Subcutaneous adipose tissue (tissue), 4 donors: ENCODE measurements around the gene C11orf58. TPM values are rescaled to one million over a fixed set of nuclear protein-coding genes. Genes with fewer than 3 reads are reported as not detected.

ENCODE experiments used
- total RNA-seq, 4 donors: library from RNA; depleted of rRNA; stranded (reverse); fragments of >200 nt; gene quantifications; one replicate each; pipeline ENCODE4 v1.1.0, GENCODE V29; 2016
- TF ChIP-seq, protein P1 (sequence below): fragments of 450-650 bp; IDR thresholded peaks from one replicate; pipeline ENCODE4 v1.5.1; 2016; ENCODE audit warnings: low read depth, mild to moderate bottlenecking, control low read depth, antibody characterized with exemption, moderate library complexity

Gene C11orf58
- total RNA-seq, 4 donors from 2014 or later = 163 to 202 (median 187) TPM

DNA sequence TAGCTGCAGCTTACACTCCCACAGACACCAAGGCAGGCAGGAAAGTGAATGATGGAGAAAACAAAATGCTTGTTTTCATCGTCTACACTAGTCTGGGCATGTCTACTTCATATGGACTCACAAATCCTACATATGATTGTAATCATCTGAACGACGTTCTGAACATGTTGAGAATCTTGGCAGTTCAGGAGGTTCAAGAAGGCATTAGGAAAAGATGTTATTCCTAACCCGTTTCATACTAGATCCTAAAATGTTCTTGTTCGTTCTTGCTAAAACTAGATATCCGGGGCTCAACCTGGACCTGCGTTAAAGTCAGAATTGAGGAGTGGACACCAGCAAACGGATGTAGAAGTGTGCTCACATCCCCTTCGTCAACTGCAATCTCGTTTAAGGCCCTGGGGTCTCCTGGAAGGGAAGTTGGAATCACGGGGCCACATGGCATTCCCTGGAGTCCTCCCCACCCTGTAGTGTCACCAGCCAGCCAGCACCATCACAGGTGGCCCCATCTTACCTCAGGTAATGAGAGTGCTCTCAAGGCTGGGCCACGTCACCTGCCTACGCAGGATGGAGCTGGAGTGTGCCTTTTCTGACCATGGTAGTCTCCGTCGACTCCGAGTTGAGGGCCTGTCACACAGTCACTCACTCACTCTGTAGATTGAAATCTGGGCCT, 37.3 kb downstream of the C11orf58 start:
- TF ChIP-seq, protein P1, sequence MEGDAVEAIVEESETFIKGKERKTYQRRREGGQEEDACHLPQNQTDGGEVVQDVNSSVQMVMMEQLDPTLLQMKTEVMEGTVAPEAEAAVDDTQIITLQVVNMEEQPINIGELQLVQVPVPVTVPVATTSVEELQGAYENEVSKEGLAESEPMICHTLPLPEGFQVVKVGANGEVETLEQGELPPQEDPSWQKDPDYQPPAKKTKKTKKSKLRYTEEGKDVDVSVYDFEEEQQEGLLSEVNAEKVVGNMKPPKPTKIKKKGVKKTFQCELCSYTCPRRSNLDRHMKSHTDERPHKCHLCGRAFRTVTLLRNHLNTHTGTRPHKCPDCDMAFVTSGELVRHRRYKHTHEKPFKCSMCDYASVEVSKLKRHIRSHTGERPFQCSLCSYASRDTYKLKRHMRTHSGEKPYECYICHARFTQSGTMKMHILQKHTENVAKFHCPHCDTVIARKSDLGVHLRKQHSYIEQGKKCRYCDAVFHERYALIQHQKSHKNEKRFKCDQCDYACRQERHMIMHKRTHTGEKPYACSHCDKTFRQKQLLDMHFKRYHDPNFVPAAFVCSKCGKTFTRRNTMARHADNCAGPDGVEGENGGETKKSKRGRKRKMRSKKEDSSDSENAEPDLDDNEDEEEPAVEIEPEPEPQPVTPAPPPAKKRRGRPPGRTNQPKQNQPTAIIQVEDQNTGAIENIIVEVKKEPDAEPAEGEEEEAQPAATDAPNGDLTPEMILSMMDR = no peak

DNA sequence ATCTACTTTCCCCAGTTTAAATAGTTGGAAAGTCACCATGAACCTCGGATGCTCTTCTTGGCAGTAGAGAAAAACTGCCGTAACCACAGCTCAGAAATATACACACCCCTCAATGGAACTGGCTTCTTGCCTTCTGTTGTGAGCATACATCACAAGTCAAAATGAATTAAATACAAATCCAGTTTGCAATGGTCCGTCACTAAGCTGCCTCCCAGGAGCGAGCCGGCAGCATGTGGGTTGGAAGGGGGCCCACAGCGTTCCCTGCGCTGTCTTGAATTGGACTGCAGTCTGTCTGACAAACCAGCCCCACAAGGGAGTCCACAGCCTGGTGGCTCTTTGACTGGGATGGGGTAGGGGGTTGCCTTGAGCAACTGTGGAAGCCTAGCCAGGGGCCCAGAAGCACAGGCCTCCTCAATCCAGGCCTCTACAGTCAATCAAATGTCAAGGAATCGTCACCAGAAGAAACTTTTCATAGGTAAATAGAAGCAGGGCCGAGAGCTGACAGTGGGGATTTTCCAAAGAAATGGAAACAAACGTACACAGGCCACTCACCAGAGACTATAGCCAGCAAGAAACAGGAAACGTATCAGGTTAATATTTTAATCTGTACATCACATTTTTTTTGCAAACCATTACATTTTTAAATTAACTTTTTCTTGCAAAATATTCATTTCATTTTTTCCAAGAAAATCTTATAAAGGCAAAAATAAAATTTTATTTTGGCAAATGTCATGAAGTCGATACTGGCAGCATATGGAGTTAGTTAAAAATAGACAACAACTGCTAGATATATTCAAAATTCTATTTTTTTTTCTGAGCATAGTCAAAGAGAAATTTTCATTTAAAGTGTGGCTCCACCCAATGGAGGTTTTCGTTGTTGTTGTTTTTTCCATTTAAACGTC, 38.5 kb downstream of the C11orf58 start:
- TF ChIP-seq, protein P1 = no peak

DNA sequence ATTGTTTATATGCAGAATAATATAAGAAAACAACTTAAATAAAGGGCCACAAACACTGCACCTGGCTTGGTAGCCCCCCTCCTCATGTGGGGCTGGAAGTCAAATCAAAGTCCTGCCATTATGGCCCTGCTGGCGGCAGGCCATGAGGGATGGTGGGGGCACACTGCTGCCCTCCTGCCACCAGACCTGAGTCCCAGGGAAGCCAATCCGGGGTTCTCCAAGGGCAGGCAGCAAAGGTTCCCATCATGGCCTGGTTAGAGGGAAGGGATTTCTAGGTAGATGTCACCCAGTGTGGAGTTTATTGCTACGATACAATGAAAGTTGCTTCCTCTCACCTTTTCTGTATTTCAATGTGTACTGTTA, 39.1 kb downstream of the C11orf58 start:
- TF ChIP-seq, protein P1 = no peak

DNA sequence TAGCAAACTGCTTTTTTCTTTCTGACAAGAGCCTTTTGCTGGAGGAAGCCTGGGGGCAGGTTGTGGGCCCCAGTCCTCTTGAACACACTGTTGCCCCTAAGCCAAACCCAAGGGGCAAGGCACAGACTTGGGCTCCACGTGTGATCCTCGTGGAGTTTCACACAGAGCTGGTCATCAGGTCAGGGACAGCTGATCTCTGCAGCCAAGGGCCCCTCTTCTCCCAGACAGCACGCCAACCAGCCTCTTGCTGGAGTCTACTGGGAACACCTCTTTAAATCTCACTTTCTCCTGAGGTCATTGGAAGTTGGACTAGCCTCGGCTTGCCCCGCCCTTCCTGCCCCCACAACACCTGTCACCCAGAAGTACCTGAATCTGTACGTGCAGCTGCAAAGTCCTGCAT, 39.8 kb downstream of the C11orf58 start:
- TF ChIP-seq, protein P1 = no peak

DNA sequence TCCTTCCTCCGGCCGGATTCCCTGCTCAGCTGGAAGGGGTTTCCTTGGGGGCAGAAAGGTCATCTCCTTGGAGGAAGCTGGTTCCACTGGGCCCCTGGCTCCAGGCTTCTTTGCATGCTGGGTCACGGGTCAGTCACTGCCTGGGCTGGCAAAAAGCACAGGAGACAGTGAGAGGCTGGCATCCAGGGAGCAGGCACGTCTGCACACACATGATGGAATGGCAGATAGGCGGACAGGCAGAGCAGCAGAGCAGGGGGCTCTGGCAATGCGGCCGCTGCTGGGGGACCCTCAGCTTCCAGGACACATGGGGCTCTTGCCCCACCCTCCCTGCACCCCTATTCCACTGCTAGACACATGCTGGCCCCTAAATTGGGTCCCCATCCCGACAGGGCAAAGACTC, 40.4 kb downstream of the C11orf58 start:
- TF ChIP-seq, protein P1 = no peak

DNA sequence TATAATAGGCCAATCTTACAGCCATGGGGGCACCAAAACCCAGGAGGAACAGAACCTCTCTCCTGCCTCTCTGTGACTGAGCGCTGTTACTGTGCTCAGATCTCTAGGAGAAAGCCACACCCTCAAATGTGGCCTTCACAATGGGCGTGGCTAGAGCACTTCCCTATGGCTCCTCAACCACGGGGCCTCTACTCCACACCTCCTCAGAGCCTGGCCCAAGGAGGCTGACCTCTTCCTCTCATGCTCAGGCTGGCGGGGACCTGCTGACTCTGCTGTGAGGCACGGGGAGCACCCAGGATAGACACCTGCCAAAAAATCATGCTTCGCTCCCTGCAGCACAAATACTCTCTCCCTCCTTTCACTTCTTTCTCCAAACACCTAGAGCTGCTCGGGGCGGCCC, 41.0 kb downstream of the C11orf58 start:
- TF ChIP-seq, protein P1 = no peak

DNA sequence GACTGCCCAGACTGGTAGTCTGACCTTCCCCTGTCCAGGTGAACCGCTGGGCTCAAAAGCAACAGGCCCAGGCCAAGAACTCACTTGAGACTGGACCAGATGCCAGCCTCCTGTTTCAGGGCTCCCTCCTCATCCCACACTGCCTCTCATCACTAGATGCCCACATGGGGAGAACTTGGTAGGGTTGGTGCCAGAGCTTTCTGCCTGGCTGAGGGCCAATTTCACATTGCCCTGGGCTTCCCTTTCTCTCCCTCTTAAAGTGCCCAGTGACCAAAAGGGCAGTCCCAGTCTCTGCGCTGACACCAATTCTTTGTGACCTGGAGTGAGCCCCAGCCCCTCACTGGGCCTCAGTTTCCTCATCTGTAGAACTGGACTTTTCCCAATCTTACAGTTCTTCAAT, 41.7 kb downstream of the C11orf58 start:
- TF ChIP-seq, protein P1 = no peak
